Stomach (tissue), 4 donors: ENCODE results near the gene THBS1.

Source experiments
- CTCF ChIP-seq, 7 experiments: fragments of 450-650 bp in 4 of 7; fragments of 200-600 bp in 3 of 7; sonication (generic) in 3 of 7; IDR thresholded peaks; one replicate each; pipeline ENCODE4 v1.5.1; 2016 to 2019; ENCODE audit warnings: antibody characterized with exemption in 7 of 7, control low read depth in 2 of 7, mild to moderate bottlenecking in 1 of 7
- EP300 ChIP-seq: sonication (generic); formaldehyde crosslinking; IDR thresholded peaks from one replicate; pipeline ENCODE4 v1.6.1; 2017; ENCODE audit warnings: antibody characterized with exemption
- POLR2A ChIP-seq, 4 donors: fragments of 450-650 bp; IDR thresholded peaks; one replicate each; pipeline ENCODE4 v1.6.1; 2016; ENCODE audit warnings: antibody characterized with exemption in 4 of 4, control low read depth in 2 of 4, mild to moderate bottlenecking in 1 of 4, moderate library complexity in 1 of 4
- POLR2AphosphoS5 ChIP-seq, 3 donors: sonication (generic); formaldehyde crosslinking; IDR thresholded peaks; one replicate each; pipeline ENCODE4 v1.6.1; 2016; ENCODE audit warnings: antibody characterized with exemption in 3 of 3

GRCh38 chr15:39589193-39589814 lies 8.4 kb downstream of the THBS1 start:
- TF ChIP-seq CTCF (IDR thresholded peaks at IDR 0.05) = no peak
- peak in 1 of 3 donors; percentile 6 for TF ChIP-seq POLR2AphosphoS5 (IDR thresholded peaks at IDR 0.05)
- TF ChIP-seq POLR2A (IDR thresholded peaks at IDR 0.05) = no peak
- no peak for TF ChIP-seq EP300
